Prostate gland (tissue), 2 donors: ENCODE data around the gene LLPH.

Source experiments
- POLR2A ChIP-seq: fragments of 450-650 bp; IDR thresholded peaks from one replicate; pipeline ENCODE4 v1.6.1; 2016; ENCODE audit warnings: antibody characterized with exemption, mild to moderate bottlenecking
- POLR2AphosphoS5 ChIP-seq: sonication (generic); formaldehyde crosslinking; IDR thresholded peaks from one replicate; pipeline ENCODE4 v1.6.1; 2017; ENCODE audit warnings: antibody characterized with exemption
- TF ChIP-seq, protein P1 (sequence below), 4 experiments: fragments of 200-600 bp in 2 of 4; fragments of 450-650 bp in 2 of 4; sonication (generic) in 2 of 4; IDR thresholded peaks; 1 replicate in 3 of 4; 2 replicates in 1 of 4; pipeline ENCODE4 v1.5.1; 2016 to 2019; ENCODE audit warnings: antibody characterized with exemption in 4 of 4, mild to moderate bottlenecking in 2 of 4, moderate library complexity in 2 of 4

GRCh38 chr12:66156654-66157053, 26.1 kb upstream of the LLPH start:
- TF ChIP-seq, protein P1, sequence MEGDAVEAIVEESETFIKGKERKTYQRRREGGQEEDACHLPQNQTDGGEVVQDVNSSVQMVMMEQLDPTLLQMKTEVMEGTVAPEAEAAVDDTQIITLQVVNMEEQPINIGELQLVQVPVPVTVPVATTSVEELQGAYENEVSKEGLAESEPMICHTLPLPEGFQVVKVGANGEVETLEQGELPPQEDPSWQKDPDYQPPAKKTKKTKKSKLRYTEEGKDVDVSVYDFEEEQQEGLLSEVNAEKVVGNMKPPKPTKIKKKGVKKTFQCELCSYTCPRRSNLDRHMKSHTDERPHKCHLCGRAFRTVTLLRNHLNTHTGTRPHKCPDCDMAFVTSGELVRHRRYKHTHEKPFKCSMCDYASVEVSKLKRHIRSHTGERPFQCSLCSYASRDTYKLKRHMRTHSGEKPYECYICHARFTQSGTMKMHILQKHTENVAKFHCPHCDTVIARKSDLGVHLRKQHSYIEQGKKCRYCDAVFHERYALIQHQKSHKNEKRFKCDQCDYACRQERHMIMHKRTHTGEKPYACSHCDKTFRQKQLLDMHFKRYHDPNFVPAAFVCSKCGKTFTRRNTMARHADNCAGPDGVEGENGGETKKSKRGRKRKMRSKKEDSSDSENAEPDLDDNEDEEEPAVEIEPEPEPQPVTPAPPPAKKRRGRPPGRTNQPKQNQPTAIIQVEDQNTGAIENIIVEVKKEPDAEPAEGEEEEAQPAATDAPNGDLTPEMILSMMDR (IDR thresholded peaks at IDR 0.05), result no peak
- no peak for TF ChIP-seq POLR2A
- no peak for TF ChIP-seq POLR2AphosphoS5
